C4-2B (cell line): ENCODE results near the gene CFAP97D2.
"Not testable (repeated sequence)": the region's sequence is repeated elsewhere in the genome, so short reads cannot be mapped to it uniquely, and the experiment has no call there.

Experiments used
- H3K27ac ChIP-seq: fragments of 450-650 bp; 2 replicates; pipeline ENCODE4 v1.5.1; 2017
- CTCF ChIP-seq: fragments of 450-650 bp; conservative IDR thresholded peaks from 2 replicates; pipeline ENCODE4 v1.5.1; 2017; ENCODE audit warnings: mild to moderate bottlenecking
- ZFX ChIP-seq: fragments of 450-650 bp; IDR thresholded peaks from 2 replicates; pipeline ENCODE4 v1.6.1; 2017

CFAP97D2 gene

GRCh38 chr13:114145722-114146121 lies 33.3 kb upstream of the CFAP97D2 start:
- H3K27ac ChIP-seq: no peak overlapping the region
- TF ChIP-seq CTCF (no peak), ZFX (no peak)

GRCh38 chr13:114146173-114146572 lies 32.9 kb upstream of the CFAP97D2 start:
- TF ChIP-seq CTCF: no peak
- TF ChIP-seq ZFX: no peak
- H3K27ac ChIP-seq: no peak overlapping the region

GRCh38 chr13:114146629-114147028 lies 32.4 kb upstream of the CFAP97D2 start:
- H3K27ac ChIP-seq: no peak overlapping the region
- TF ChIP-seq CTCF: no peak; the same call in 1 of the 2 replicates
- no peak for TF ChIP-seq ZFX

GRCh38 chr13:114147803-114148520 lies 31.1 kb upstream of the CFAP97D2 start:
- H3K27ac ChIP-seq: no peak overlapping the region
- TF ChIP-seq CTCF (no peak), ZFX (no peak)

- no peak overlapping the region for H3K27ac ChIP-seq
- no peak for TF ChIP-seq CTCF
- no peak for TF ChIP-seq ZFX
Observed at GRCh38 chr13:114148521-114148855, 30.6 kb upstream of the CFAP97D2 start.

- H3K27ac ChIP-seq: not testable (repeated sequence)
Observed at GRCh38 chr13:114148886-114149285, 30.2 kb upstream of the CFAP97D2 start.

- no peak overlapping the region for H3K27ac ChIP-seq
- TF ChIP-seq CTCF (no peak), ZFX (no peak)
Observed at GRCh38 chr13:114149774-114150740, 29.0 kb upstream of the CFAP97D2 start.
